ENCODE measurements around the gene CHST11. TPM values are rescaled to one million over a fixed set of nuclear protein-coding genes. Genes with fewer than 3 reads are reported as not detected.

The CHST11 gene
- total RNA-seq, 1 donor from 2014 or later: 46.2 TPM

DNA sequence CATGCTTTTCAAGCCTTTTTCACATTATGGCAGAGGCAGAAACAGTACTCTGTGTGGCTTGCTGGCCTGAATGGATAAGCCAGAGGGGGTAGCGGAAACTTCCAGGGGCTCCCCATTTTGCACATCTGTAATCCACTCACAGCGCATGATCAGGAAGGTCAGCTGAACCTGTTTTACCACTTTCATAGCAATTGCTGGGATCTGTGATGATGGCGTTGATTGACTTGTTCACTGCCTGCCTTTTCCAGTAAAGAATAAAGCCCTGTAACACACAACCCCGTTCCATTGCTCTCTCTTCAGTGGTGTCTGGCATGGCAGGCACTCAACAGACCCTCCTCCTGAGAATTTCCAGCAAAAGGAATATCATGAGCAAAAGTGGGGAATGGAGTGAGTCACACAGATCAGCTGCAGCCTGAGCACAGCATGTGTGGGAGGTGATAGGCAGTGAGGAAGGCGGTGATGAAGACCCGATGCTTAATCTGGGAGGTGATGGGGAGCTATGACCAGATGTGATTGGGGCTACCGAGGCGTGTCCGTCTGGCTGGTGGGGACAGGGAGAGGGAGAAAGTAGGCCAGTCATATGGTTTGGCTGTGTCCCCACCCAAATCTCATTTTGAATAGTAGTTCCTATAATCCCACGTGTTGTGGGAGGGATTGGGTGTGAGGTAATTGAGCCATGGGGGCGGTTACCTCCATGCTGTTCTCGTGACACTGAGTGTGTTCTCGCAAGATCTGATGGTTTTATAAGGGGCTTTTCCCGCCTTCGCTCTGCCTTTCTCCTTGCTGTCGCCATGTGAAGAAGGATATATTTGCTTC, 44.7 kb upstream of the CHST11 start:
- H3K27me3 ChIP-seq (ENCODE audit: low read depth): no peaks in the 10 kb centered on the region
- no peaks in the 10 kb centered on the region for H3K4me1 ChIP-seq
- H3K9me3 ChIP-seq: no peaks in the 10 kb centered on the region
- H3K4me3 ChIP-seq: no peak overlapping the region
- no peak overlapping the region for H3K27ac ChIP-seq
- DNase-seq (no peak), ATAC-seq (no peak)
- TF ChIP-seq, protein P1, sequence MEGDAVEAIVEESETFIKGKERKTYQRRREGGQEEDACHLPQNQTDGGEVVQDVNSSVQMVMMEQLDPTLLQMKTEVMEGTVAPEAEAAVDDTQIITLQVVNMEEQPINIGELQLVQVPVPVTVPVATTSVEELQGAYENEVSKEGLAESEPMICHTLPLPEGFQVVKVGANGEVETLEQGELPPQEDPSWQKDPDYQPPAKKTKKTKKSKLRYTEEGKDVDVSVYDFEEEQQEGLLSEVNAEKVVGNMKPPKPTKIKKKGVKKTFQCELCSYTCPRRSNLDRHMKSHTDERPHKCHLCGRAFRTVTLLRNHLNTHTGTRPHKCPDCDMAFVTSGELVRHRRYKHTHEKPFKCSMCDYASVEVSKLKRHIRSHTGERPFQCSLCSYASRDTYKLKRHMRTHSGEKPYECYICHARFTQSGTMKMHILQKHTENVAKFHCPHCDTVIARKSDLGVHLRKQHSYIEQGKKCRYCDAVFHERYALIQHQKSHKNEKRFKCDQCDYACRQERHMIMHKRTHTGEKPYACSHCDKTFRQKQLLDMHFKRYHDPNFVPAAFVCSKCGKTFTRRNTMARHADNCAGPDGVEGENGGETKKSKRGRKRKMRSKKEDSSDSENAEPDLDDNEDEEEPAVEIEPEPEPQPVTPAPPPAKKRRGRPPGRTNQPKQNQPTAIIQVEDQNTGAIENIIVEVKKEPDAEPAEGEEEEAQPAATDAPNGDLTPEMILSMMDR (IDR thresholded peaks at IDR 0.05): no peak
- no peaks in the 10 kb centered on the region for H3K36me3 ChIP-seq
- intact Hi-C loops (cut with DNase I): no loop called here

DNA sequence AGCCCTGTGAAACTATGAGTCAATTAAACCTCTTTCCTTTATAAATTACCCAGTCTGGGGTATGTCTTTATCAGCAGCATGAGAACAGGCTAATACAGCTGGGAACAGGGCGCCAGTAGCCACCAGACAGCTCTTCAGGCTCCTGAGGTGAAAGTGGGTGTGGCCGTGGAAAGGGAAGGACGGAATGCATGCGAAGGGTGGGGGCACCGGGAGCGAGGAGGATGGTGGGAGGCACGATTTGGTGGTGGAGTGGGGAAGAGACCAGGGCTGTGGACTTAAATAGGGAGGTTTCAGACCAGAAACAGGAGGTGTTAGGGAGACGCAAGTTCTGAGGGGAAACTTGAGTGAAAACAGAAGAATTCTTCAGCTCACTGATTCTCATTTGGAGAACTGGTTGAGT, 44.1 kb upstream of the CHST11 start:
- no peak overlapping the region for H3K4me3 ChIP-seq
- no peaks in the 10 kb centered on the region for H3K36me3 ChIP-seq
- no peaks in the 10 kb centered on the region for H3K27me3 ChIP-seq (ENCODE audit: low read depth)
- H3K27ac ChIP-seq: no peak overlapping the region
- ATAC-seq: no peak
- no peak for DNase-seq
- H3K4me1 ChIP-seq: no peaks in the 10 kb centered on the region
- intact Hi-C loops (cut with DNase I): no loop called here
- TF ChIP-seq, protein P1 (IDR thresholded peaks at IDR 0.05): no peak
- H3K9me3 ChIP-seq: no peaks in the 10 kb centered on the region

DNA sequence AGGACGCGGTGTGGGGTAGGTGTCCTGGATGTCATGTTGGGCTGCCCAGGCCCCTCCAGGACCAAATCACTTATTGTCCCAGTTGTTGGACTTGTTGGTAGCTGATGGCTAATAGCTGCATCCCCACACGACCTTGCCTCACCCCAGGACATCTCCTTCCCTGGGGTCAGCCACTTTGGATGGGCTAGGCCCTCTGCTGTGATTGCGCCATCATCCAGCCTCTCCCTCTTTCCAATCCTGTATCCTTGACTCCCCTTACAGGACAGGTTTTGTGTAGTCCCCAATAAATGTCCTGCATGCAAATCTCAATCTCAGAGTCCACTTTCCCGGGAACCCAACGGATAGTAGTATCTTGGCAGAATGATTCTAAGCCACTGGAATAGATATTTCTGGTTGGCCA, 43.4 kb upstream of the CHST11 start:
- Histone ChIP-seq H3K9me3 (no peaks in the 10 kb centered on the region), H3K4me1 (no peaks in the 10 kb centered on the region), H3K27me3 (ENCODE audit: low read depth) (no peaks in the 10 kb centered on the region), H3K4me3 (no peak overlapping the region), H3K27ac (no peak overlapping the region), H3K36me3 (no peaks in the 10 kb centered on the region)
- no peak for DNase-seq
- intact Hi-C loops (cut with DNase I): no loop called here
- TF ChIP-seq, protein P1 (IDR thresholded peaks at IDR 0.05): no peak
- ATAC-seq: no peak

DNA sequence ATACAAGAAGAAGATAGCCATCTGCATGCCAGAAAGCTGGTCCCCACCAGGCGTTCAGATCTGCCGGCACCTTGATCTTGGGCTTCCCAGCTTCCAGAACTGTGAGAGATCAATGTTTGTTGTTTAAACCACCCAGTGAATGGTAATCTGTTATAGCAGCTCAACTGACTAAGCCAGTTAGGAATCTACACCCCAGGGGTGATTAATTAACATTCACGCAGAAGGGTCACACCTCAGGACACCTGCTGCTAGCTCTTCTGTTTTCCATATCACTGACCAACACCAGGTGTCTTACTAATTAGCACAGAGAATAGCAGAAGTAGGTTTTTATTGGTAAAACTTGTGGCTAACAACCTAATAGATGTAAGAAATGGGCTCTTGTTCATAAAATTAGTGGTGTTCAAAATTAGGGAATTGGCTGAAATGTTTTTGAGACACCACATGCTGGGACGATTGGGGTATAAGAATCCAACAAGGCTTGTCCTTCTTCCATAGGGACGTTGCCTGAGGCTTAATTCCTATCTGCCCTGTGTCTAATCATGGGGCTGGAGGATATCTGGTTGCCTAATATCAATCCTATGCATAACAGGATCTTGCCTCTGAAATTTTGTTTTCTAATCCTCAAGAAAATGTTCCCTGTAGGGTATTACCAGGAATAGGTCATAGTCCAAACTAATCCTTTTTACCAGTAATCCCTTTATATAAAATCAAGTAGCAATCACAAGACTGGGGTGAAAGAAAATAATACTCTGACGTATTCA, 42.0 kb upstream of the CHST11 start:
- intact Hi-C loops (cut with DNase I): no loop called here
- TF ChIP-seq, protein P1 (IDR thresholded peaks at IDR 0.05): no peak
- no peaks in the 10 kb centered on the region for H3K4me1 ChIP-seq
- no peaks in the 10 kb centered on the region for H3K36me3 ChIP-seq
- H3K27ac ChIP-seq: no peak overlapping the region
- DNase-seq (no peak), ATAC-seq (no peak)
- no peak overlapping the region for H3K4me3 ChIP-seq
- no peaks in the 10 kb centered on the region for H3K27me3 ChIP-seq (ENCODE audit: low read depth)
- H3K9me3 ChIP-seq: no peaks in the 10 kb centered on the region

DNA sequence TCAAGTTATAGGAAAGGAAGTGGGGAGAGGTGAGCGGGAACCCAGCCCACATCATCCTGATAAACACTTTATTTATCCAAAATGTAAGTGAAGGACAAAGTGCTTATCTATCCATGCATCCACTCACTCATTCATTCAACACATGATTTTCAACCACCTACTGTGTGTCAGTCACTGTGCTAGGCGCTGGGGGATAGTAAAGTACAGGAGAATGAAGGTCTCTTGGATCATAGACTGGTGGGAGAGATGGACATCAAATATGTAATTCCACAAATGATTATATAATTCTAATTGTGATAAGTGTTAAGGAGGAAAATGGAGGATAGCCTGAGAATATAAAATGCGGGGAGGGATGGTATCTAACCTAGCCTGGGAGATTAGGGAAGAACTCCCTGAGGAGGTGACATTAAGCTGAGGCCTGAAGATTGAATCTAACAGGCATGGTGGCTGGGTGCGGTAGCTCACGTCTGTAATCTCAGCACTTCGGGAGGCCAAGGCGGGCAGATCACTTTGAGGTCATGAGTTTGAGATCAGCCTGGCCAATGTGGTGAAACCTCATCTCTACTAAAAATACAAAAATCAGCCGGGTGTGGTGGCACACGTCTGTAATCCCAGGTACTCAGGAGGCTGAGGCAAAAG, 41.3 kb upstream of the CHST11 start:
- TF ChIP-seq, protein P1 (IDR thresholded peaks at IDR 0.05): no peak
- no peaks in the 10 kb centered on the region for H3K9me3 ChIP-seq
- H3K4me3 ChIP-seq: no peak overlapping the region
- no peaks in the 10 kb centered on the region for H3K4me1 ChIP-seq
- ATAC-seq (no peak), DNase-seq (no peak)
- no peaks in the 10 kb centered on the region for H3K27me3 ChIP-seq (ENCODE audit: low read depth)
- H3K27ac ChIP-seq: no peak overlapping the region
- H3K36me3 ChIP-seq: no peaks in the 10 kb centered on the region
- intact Hi-C loops (cut with DNase I): no loop called here

Measured in lower lobe of right lung (tissue), 2 donors.